AG09309 (cell line): ENCODE results near the gene PCDHGA2.

ENCODE experiments used
- DNase-seq: peaks from one replicate; pipeline ENCODE4 v3.0.0-alpha.2; 2010; ENCODE audit warnings: low read depth
- H3K4me3 ChIP-seq: 2 replicates; pipeline ENCODE4 v1.5.1; 2011; ENCODE audit warnings: mild to moderate bottlenecking, low read depth, low read length, moderate library complexity; ENCODE audit not compliant: control insufficient read depth
- CTCF ChIP-seq: IDR thresholded peaks from 2 replicates; pipeline ENCODE4 v1.5.1; 2011; ENCODE audit warnings: mild to moderate bottlenecking, low read depth, low read length, inconsistent platforms; ENCODE audit not compliant: insufficient read depth, control insufficient read depth; ENCODE audit errors: missing control alignments

Gene PCDHGA2

GRCh38 chr5:141362719-141363118, 24.2 kb downstream of the PCDHGA2 start:
- DNase-seq: no peak
- H3K4me3 ChIP-seq: no peak overlapping the region
- no peak for TF ChIP-seq CTCF

GRCh38 chr5:141363952-141364660, 25.5 kb downstream of the PCDHGA2 start, which contains the start of gene PCDHGA5:
PCDHGA5 (plus strand) TSS chr5:141364162; CDS start chr5:141364331, 169 bp downstream.
- peak; percentile 27 for TF ChIP-seq CTCF
- DNase-seq: no peak
- peak within 1 kb of the TSS; percentile 18 for H3K4me3 ChIP-seq

GRCh38 chr5:141366016-141366896, 27.7 kb downstream of the PCDHGA2 start:
- no peak overlapping the region for H3K4me3 ChIP-seq
- no peak for DNase-seq
- no peak for TF ChIP-seq CTCF

- peak; percentile 63 for TF ChIP-seq CTCF
- no peak for DNase-seq
- H3K4me3 ChIP-seq: peak within 1 kb of the TSS; percentile 32
Measured at GRCh38 chr5:141369994-141370848, 31.7 kb downstream of the PCDHGA2 start, which contains the start of gene PCDHGB3. PCDHGB3 (plus strand) TSS chr5:141370242; CDS start chr5:141370395, 153 bp downstream.

- no peak overlapping the region for H3K4me3 ChIP-seq
- TF ChIP-seq CTCF: no peak
- DNase-seq: no peak
Measured at GRCh38 chr5:141371572-141372475, 33.3 kb downstream of the PCDHGA2 start.
